Measurements from ENCODE around the gene RAPGEF1.
"Not testable (repeated sequence)": the region's sequence is repeated elsewhere in the genome, so short reads cannot be mapped to it uniquely, and the experiment has no call there.

RAPGEF1 gene

DNA sequence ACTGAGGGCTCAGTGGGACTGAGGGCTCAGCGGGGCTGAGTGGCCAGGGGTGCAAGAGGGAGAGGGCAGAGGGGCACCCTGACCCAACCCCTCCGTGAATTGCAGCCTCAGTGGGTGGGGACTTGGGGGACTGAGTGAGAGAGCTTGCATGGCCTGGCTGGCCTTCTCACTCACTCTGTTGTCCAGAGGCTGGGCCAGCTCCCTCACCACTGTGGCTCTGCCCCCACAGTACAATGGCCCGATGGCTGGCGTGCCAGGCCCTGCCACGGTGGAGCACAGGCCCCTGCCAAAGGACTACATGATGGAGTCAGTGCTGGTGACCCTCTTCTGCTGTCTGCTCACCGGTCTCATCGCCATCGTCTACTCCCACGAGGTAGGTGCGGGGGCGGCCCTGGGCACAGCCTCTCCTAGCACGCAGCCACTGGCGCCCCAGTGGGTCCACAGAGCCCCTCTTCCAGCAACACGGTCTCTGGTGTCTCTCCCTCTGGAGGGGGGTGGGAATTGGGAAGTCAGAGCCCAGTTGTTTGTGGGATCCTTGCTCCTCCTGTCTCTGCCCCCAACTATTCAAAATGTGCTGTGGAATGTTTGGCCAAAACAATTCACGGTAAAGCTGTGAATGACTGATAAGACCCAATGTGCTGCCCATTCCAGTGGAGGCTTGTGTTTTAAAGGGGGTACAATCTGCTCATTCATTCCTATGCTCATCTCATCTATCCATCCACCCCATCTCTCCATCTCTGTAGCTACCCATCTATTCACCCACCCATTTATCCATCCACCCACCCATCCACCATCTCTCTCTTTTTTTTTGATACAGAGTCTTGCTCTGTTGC lies 183.8 kb downstream of the RAPGEF1 start:
- Histone ChIP-seq H3K4me1 (ENCODE audit: insufficient read depth, insufficient read length) (peaks cover 13% of the 10 kb centered on the region), H3K27me3 (ENCODE audit: insufficient read depth, insufficient read length) (peaks cover 27% of the 10 kb centered on the region), H3K9me3 (ENCODE audit: insufficient read depth, low read length) (peaks cover 9% of the 10 kb centered on the region; the same call in 1 of the 2 replicates), H3K9ac (ENCODE audit: insufficient read length, low read depth) (no peak overlapping the region), H3K4me3 (ENCODE audit: insufficient read length, low read depth) (no peak overlapping the region), H3K36me3 (ENCODE audit: insufficient read depth, insufficient read length, low read length) (peaks cover 6% of the 10 kb centered on the region)
- TF ChIP-seq SUZ12 (IDR thresholded peaks at IDR 0.05; ENCODE audit: extremely low read depth, insufficient read depth, insufficient read length) (no peak), ZNF274 (IDR thresholded peaks at IDR 0.05; ENCODE audit: low read depth, low read length) (no peak), YY1 (IDR thresholded peaks at IDR 0.05; ENCODE audit: insufficient read depth, insufficient read length) (no peak)
- DNase-seq (ENCODE audit: low read depth, low spot score): no peak

DNA sequence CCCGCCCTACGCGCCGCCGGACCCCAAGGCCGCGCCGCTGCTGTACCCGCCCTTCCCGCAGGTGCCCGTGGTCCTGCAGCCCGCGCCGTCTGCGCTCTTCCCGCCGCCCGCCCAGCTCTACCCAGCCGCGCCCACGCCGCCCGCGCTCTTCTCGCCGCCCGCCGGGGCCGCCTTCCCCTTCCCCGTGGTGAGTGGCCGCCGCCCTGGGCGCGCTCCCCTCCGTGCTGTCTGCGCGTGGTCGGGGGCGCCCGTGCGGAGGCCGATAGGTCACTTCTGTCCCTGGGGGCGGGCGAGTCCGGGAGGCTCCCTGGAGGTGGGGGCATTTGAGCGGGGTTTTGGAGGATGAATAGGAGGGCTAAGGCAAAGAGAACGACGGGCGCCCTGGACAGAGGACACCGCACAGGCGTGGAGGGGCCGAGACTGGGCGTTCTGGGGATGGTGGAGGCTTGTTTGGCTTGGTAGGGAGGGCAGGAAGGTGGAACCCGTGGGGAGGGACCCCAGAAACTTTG lies 185.0 kb downstream of the RAPGEF1 start:
- H3K9me3 ChIP-seq (ENCODE audit: insufficient read depth, low read length): peaks cover 9% of the 10 kb centered on the region; the same call in 1 of the 2 replicates
- DNase-seq (ENCODE audit: low read depth, low spot score): no peak
- peaks cover 13% of the 10 kb centered on the region for H3K4me1 ChIP-seq (ENCODE audit: insufficient read depth, insufficient read length)
- peaks cover 27% of the 10 kb centered on the region for H3K27me3 ChIP-seq (ENCODE audit: insufficient read depth, insufficient read length)
- TF ChIP-seq ZNF274 (IDR thresholded peaks at IDR 0.05; ENCODE audit: low read depth, low read length): no peak
- TF ChIP-seq YY1 (IDR thresholded peaks at IDR 0.05; ENCODE audit: insufficient read depth, insufficient read length): no peak
- no peak for TF ChIP-seq SUZ12 (IDR thresholded peaks at IDR 0.05; ENCODE audit: extremely low read depth, insufficient read depth, insufficient read length)
- H3K9ac ChIP-seq (ENCODE audit: insufficient read length, low read depth): no peak overlapping the region
- peaks cover 6% of the 10 kb centered on the region for H3K36me3 ChIP-seq (ENCODE audit: insufficient read depth, insufficient read length, low read length)
- H3K4me3 ChIP-seq (ENCODE audit: insufficient read length, low read depth): peak overlapping the region; percentile 30

DNA sequence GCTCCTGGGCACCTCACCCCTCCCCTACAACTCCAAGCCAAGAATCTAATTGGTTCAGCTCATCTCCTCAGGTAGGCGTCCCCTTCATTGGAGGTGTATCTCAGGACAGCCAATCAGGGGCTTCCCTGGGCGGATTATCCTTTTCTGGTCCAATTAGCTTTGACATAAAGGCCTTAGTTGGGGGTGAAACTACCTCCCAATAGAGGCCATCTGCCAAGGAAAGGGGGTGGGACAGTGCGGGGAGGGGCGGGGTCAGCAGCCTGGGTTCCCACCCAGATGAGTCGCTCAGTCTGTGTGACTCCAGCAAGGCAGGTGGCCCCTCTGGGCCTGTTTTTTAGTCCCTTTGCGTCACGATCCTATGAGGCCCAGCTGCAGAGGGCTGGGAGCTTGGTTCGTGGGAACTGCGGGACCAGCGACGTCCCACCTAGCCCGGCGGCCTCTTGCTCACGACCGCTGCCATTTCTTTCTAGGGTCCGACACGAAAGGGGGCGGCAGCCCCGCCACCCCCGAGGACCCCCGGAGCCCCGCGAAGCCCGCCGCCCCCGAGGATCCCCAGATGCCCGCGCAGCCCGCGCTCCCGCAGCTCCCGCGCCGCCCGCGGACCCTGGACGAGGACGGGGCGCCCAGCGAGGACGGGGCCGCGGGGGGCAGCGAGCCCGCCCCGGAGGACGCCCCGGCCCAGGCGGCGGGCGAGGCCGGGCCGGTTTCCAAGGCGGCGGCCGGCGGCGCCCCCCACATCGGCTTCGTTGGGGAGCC lies 185.6 kb downstream of the RAPGEF1 start:
- no peak for DNase-seq (ENCODE audit: low read depth, low spot score)
- Histone ChIP-seq H3K36me3 (ENCODE audit: insufficient read depth, insufficient read length, low read length) (peaks cover 6% of the 10 kb centered on the region), H3K9me3 (ENCODE audit: insufficient read depth, low read length) (peaks cover 9% of the 10 kb centered on the region; the same call in 1 of the 2 replicates), H3K9ac (ENCODE audit: insufficient read length, low read depth) (no peak overlapping the region), H3K27me3 (ENCODE audit: insufficient read depth, insufficient read length) (peaks cover 27% of the 10 kb centered on the region), H3K4me1 (ENCODE audit: insufficient read depth, insufficient read length) (peaks cover 13% of the 10 kb centered on the region), H3K4me3 (ENCODE audit: insufficient read length, low read depth) (peak overlapping the region; percentile 30)
- no peak for TF ChIP-seq SUZ12 (IDR thresholded peaks at IDR 0.05; ENCODE audit: extremely low read depth, insufficient read depth, insufficient read length)
- no peak for TF ChIP-seq ZNF274 (IDR thresholded peaks at IDR 0.05; ENCODE audit: low read depth, low read length)
- TF ChIP-seq YY1 (IDR thresholded peaks at IDR 0.05; ENCODE audit: insufficient read depth, insufficient read length): no peak

DNA sequence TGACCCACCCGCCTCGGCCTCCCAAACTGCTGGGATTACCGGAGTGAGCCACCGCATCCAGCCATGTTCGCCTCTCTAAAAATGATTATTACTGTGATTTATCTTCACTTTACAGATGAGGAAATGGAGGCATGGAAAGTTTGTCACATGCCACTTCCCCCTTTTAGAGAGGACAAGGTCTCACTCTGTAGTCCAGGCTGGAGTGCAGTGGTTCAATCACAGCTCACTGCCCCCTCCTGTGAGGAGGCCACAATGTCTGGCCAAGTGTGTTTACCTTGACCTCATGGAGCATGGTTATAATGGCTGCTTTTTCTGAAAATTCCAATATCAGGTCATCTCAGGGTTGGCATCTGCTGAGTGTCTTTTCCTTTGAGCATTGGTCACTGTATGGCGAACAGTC lies 187.8 kb downstream of the RAPGEF1 start:
- peaks cover 7% of the 10 kb centered on the region for H3K4me1 ChIP-seq (ENCODE audit: insufficient read depth, insufficient read length)
- H3K9ac ChIP-seq (ENCODE audit: insufficient read length, low read depth): no peak overlapping the region
- H3K4me3 ChIP-seq (ENCODE audit: insufficient read length, low read depth): no peak overlapping the region
- TF ChIP-seq YY1 (IDR thresholded peaks at IDR 0.05; ENCODE audit: insufficient read depth, insufficient read length): no peak
- no peak for TF ChIP-seq ZNF274 (IDR thresholded peaks at IDR 0.05; ENCODE audit: low read depth, low read length)
- TF ChIP-seq SUZ12 (IDR thresholded peaks at IDR 0.05; ENCODE audit: extremely low read depth, insufficient read depth, insufficient read length): no peak
- peaks cover 3% of the 10 kb centered on the region for H3K36me3 ChIP-seq (ENCODE audit: insufficient read depth, insufficient read length, low read length)
- H3K27me3 ChIP-seq (ENCODE audit: insufficient read depth, insufficient read length): peaks cover 27% of the 10 kb centered on the region
- H3K9me3 ChIP-seq (ENCODE audit: insufficient read depth, low read length): peaks cover 9% of the 10 kb centered on the region; the same call in 1 of the 2 replicates
- DNase-seq (ENCODE audit: low read depth, low spot score): no peak

DNA sequence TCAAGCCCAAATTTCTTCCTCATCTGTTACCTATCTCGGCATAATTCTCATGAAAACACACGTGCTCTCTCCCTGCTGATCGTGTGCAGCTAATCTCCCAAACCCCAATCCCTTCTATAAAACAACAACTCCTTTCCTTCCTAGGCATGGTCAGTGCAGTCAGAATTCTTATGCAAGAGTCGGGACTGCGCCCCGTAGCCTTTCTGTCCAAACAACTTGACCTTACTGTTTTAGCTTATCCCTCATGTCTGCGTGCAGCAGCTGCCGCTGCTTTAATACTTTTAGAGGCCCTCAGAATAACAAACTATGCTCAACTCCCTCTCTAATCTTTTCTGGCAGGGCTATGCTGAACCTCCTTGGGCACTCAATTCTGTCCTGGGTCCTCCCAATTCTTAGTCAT lies 189.4 kb downstream of the RAPGEF1 start:
- not testable (repeated sequence) for DNase-seq (ENCODE audit: low read depth, low spot score); H3K4me3 ChIP-seq (ENCODE audit: insufficient read length, low read depth); H3K36me3 ChIP-seq (ENCODE audit: insufficient read depth, insufficient read length, low read length); H3K9ac ChIP-seq (ENCODE audit: insufficient read length, low read depth); H3K4me1 ChIP-seq (ENCODE audit: insufficient read depth, insufficient read length); H3K9me3 ChIP-seq (ENCODE audit: insufficient read depth, low read length)
- H3K27me3 ChIP-seq (ENCODE audit: insufficient read depth, insufficient read length): peaks cover 17% of the 10 kb centered on the region

DNA sequence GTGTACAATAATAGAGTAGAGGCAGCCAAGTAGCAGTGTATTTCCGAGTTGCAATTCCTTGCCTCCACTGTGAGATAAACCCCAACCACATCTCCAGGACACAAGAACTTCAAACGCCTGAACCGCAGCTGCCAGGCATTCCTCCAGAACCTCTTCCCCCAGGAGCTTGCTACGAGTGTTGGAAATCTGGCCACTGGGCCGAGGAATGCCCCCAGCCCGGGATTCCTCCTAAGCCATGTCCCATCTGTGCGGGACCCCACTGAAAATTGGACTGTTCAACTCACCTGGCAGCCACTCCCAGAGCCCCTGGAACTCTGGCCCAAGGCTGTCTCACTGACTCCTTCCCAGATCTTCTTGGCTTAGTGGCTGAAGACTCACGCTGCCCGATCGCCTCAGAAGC lies 190.7 kb downstream of the RAPGEF1 start:
- H3K4me1 ChIP-seq (ENCODE audit: insufficient read depth, insufficient read length); DNase-seq (ENCODE audit: low read depth, low spot score); H3K4me3 ChIP-seq (ENCODE audit: insufficient read length, low read depth); H3K36me3 ChIP-seq (ENCODE audit: insufficient read depth, insufficient read length, low read length); H3K9ac ChIP-seq (ENCODE audit: insufficient read length, low read depth); H3K27me3 ChIP-seq (ENCODE audit: insufficient read depth, insufficient read length): not testable (repeated sequence)
- H3K9me3 ChIP-seq (ENCODE audit: insufficient read depth, low read length): peaks cover 14% of the 10 kb centered on the region; the same call in 1 of the 2 replicates

DNA sequence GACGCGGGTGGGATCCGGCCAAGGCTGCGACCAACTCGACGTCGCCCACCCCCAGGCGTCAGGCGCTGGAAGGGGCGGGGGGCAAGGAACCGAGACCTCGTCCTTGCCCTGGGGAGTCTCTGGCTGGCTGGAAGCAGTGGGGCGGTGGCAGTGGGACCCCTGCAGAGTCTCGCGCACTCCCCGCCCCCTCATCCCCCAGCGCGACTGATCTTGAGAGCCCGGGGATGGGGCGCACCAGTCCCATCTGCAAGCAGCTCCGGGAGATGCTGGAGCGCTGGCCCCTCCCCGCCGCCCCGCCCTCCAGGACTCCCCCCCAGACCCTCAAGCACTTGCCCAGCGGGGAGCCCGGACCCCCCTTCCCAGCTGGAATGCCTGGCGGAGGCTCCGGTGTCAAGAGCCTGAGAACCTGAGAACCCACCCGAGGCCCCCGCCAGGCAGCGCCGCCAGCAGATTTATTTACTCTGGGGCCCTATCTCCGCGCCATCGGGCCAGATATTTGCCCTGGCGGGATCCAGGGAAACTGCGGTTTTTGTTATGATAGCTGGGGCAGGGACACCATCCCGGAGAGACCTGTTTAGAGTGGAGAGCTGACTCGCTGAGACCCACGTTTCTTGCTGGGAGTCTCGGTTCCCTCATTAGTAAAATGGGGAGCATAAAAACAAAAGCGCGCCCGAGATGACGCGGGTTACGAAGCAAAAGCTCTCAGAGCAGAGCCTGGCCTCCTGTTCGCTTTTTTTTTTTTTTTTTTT lies 193.4 kb downstream of the RAPGEF1 start:
- no peaks in the 10 kb centered on the region for H3K27me3 ChIP-seq (ENCODE audit: insufficient read depth, insufficient read length)
- peaks cover 7% of the 10 kb centered on the region for H3K4me1 ChIP-seq (ENCODE audit: insufficient read depth, insufficient read length)
- H3K9ac ChIP-seq (ENCODE audit: insufficient read length, low read depth): peak overlapping the region; percentile 44
- TF ChIP-seq SUZ12 (IDR thresholded peaks at IDR 0.05; ENCODE audit: extremely low read depth, insufficient read depth, insufficient read length) (no peak), YY1 (IDR thresholded peaks at IDR 0.05; ENCODE audit: insufficient read depth, insufficient read length) (no peak), ZNF274 (IDR thresholded peaks at IDR 0.05; ENCODE audit: low read depth, low read length) (no peak)
- H3K4me3 ChIP-seq (ENCODE audit: insufficient read length, low read depth): peak overlapping the region; percentile 24
- H3K36me3 ChIP-seq (ENCODE audit: insufficient read depth, insufficient read length, low read length): no peaks in the 10 kb centered on the region
- no peak for DNase-seq (ENCODE audit: low read depth, low spot score)
- peaks cover 28% of the 10 kb centered on the region for H3K9me3 ChIP-seq (ENCODE audit: insufficient read depth, low read length)

All from NT2/D1 (cell line).